Caco-2 (cell line): ENCODE measurements around the gene MPDZ. TPM values are rescaled to one million over a fixed set of nuclear protein-coding genes. Genes with fewer than 3 reads are reported as not detected.

Experiments
- BruUV-seq: library from RNA; stranded (reverse); fragments of 400-500 nt; replicated peaks from 2 replicates; lab custom pipeline; 2021; lab: Mats Ljungman, UMichigan
- CTCF ChIA-PET: fragments of 300-600 bp; sonication (Branson Sonifier 250); formaldehyde crosslinking; loops from one replicate; lab custom pipeline; 2022; ENCODE audit warnings: antibody characterized with exemption; lab: Charles Lee
- POLR2A ChIA-PET: fragments of 300-600 bp; sonication (Branson Sonifier 250); formaldehyde crosslinking; loops from one replicate; lab custom pipeline; 2022; ENCODE audit warnings: antibody characterized with exemption; lab: Charles Lee
- DNase-seq, 2 experiments: peaks; one replicate each; pipeline versions ENCODE4 v3.0.0 to v3.0.0-alpha.2; 2020 to 2022
- H3K27me3 ChIP-seq: replicated peaks from 2 replicates; pipeline ENCODE4 v1.6.0; 2011; ENCODE audit warnings: low read length; ENCODE audit not compliant: control insufficient read depth, insufficient read depth
- H3K36me3 ChIP-seq: 2 replicates; pipeline ENCODE4 v1.5.1; 2011; ENCODE audit warnings: low read length; ENCODE audit not compliant: control insufficient read depth, insufficient read depth
- H3K4me1 ChIP-seq: fragments of 250-450 bp; sonication (Bioruptor Pico); 2 replicates; pipeline ENCODE4 v1.5.1; 2020; ENCODE audit warnings: mild to moderate bottlenecking
- H3K4me3 ChIP-seq: 2 replicates; pipeline ENCODE4 v1.5.1; 2011; ENCODE audit warnings: low read depth, mild to moderate bottlenecking, control low read depth, low read length
- H3K9me3 ChIP-seq: fragments of 250-450 bp; sonication (Bioruptor Pico); 2 replicates; pipeline ENCODE4 v1.5.1; 2020; ENCODE audit warnings: mild to moderate bottlenecking, moderate library complexity
- H3K27ac Mint-ChIP-seq: one replicate; pipeline ENCODE4 v1.8.0; 2022; ENCODE audit warnings: mixed read lengths; ENCODE audit not compliant: unreplicated experiment
- H3K27me3 Mint-ChIP-seq: one replicate; pipeline ENCODE4 v1.8.0; 2022; ENCODE audit warnings: mixed read lengths; ENCODE audit not compliant: insufficient read depth, unreplicated experiment
- H3K36me3 Mint-ChIP-seq: one replicate; pipeline ENCODE4 v1.8.0; 2022; ENCODE audit warnings: mild to moderate bottlenecking, mixed read lengths; ENCODE audit not compliant: insufficient read depth, unreplicated experiment
- H3K4me1 Mint-ChIP-seq: one replicate; pipeline ENCODE4 v1.8.0; 2022; ENCODE audit warnings: low read depth, mixed read lengths; ENCODE audit not compliant: unreplicated experiment
- H3K4me3 Mint-ChIP-seq: one replicate; pipeline ENCODE4 v1.8.0; 2022; ENCODE audit warnings: mild to moderate bottlenecking, moderate library complexity, mixed read lengths; ENCODE audit not compliant: unreplicated experiment
- H3K9me3 Mint-ChIP-seq: one replicate; pipeline ENCODE4 v1.8.0; 2022; ENCODE audit warnings: mixed read lengths; ENCODE audit not compliant: unreplicated experiment
- CTCF ChIP-seq, 2 experiments: fragments of 200-600 bp in 1 of 2; IDR thresholded peaks; 1 replicate in 1 of 2; 2 replicates in 1 of 2; pipeline versions ENCODE4 v1.5.1 to v1.8.0; 2011 to 2022; ENCODE audit warnings: antibody characterized with exemption in 1 of 2, control low read depth in 1 of 2, inconsistent platforms in 1 of 2, low read depth in 1 of 2, low read length in 1 of 2, mild to moderate bottlenecking in 1 of 2, moderate library complexity in 1 of 2; ENCODE audit not compliant: insufficient read depth in 1 of 2, severe bottlenecking in 1 of 2, unreplicated experiment in 1 of 2
- intact Hi-C: fragments of 100-400 bp; cut with micrococcal nuclease; formaldehyde crosslinking; loops from one replicate; pipeline ENCODE4 v1.10.0; 2022; ENCODE audit not compliant: unreplicated experiment
- total RNA-seq: library from RNA; stranded (reverse); gene quantifications from 2 replicates; pipeline ENCODE4 v1.2.3, GENCODE V29; 2022

The MPDZ gene
- total RNA-seq, 1 experiment from 2014 or later, result not detected

GRCh38 chr9:13210306-13210705 is 69.2 kb downstream of the MPDZ start:
- Mint-ChIP-seq H3K27ac (no peak overlapping the region), H3K9me3 (no peaks in the 10 kb centered on the region), H3K4me1 (no peaks in the 10 kb centered on the region), H3K36me3 (no peaks in the 10 kb centered on the region), H3K4me3 (no peak overlapping the region), H3K27me3 (peaks cover 3% of the 10 kb centered on the region)
- BruUV-seq, result no TSS peak
- CTCF ChIA-PET, result no interaction called here
- no peaks in the 10 kb centered on the region for H3K4me1 ChIP-seq
- intact Hi-C loops, result no loop called here
- H3K9me3 ChIP-seq, result no peaks in the 10 kb centered on the region
- no peak for DNase-seq
- no peak overlapping the region for H3K4me3 ChIP-seq
- POLR2A ChIA-PET, result no interaction called here
- no peaks in the 10 kb centered on the region for H3K27me3 ChIP-seq
- no peak for TF ChIP-seq CTCF (IDR thresholded peaks at IDR 0.05; ENCODE audit: insufficient read depth in 1 of 2, low read depth in 1 of 2, low read length in 1 of 2, severe bottlenecking in 1 of 2, unreplicated experiment in 1 of 2)
- no peaks in the 10 kb centered on the region for H3K36me3 ChIP-seq

- Mint-ChIP-seq H3K36me3 (no peaks in the 10 kb centered on the region), H3K27me3 (peaks cover 3% of the 10 kb centered on the region), H3K9me3 (no peaks in the 10 kb centered on the region), H3K4me3 (no peak overlapping the region), H3K4me1 (no peaks in the 10 kb centered on the region), H3K27ac (no peak overlapping the region)
- BruUV-seq, result no TSS peak
- TF ChIP-seq CTCF (IDR thresholded peaks at IDR 0.05; ENCODE audit: insufficient read depth in 1 of 2, low read depth in 1 of 2, low read length in 1 of 2, severe bottlenecking in 1 of 2, unreplicated experiment in 1 of 2), result no peak
- intact Hi-C loops, result no loop called here
- CTCF ChIA-PET, result no interaction called here
- Histone ChIP-seq H3K4me3 (no peak overlapping the region), H3K9me3 (no peaks in the 10 kb centered on the region), H3K27me3 (no peaks in the 10 kb centered on the region), H3K36me3 (no peaks in the 10 kb centered on the region), H3K4me1 (no peaks in the 10 kb centered on the region)
- POLR2A ChIA-PET, result no interaction called here
- no peak for DNase-seq
These were observed 70.0 kb downstream of the MPDZ start for GRCh38 chr9:13209498-13209897.

- POLR2A ChIA-PET, result no interaction called here
- no peak for DNase-seq
These were observed 73.7 kb downstream of the MPDZ start for GRCh38 chr9:13205824-13206223.

More at GRCh38 chr9:13205824-13206223, 73.7 kb downstream of the MPDZ start:
- no TSS peak for BruUV-seq
- Histone ChIP-seq H3K4me3 (no peak overlapping the region), H3K36me3 (no peaks in the 10 kb centered on the region), H3K27me3 (no peaks in the 10 kb centered on the region), H3K9me3 (no peaks in the 10 kb centered on the region), H3K4me1 (no peaks in the 10 kb centered on the region)
- Mint-ChIP-seq H3K9me3 (no peaks in the 10 kb centered on the region), H3K27me3 (peaks cover 3% of the 10 kb centered on the region), H3K4me3 (no peak overlapping the region), H3K27ac (no peak overlapping the region), H3K4me1 (no peaks in the 10 kb centered on the region), H3K36me3 (no peaks in the 10 kb centered on the region)
- TF ChIP-seq CTCF (IDR thresholded peaks at IDR 0.05; ENCODE audit: insufficient read depth in 1 of 2, low read depth in 1 of 2, low read length in 1 of 2, severe bottlenecking in 1 of 2, unreplicated experiment in 1 of 2), result no peak
- CTCF ChIA-PET, result no interaction called here
- intact Hi-C loops, result no loop called here
